HG03442 (cell line): ENCODE measurements around the gene ZNG1B.
"Not testable (repeated sequence)": the region's sequence is repeated elsewhere in the genome, so short reads cannot be mapped to it uniquely, and the experiment has no call there.

Source experiments
- ATAC-seq: cut with Tn5 transposase; IDR thresholded peaks from one replicate; pipeline ENCODE4 v1.9.1; 2021; ENCODE audit warnings: mild to moderate bottlenecking, moderate library complexity; ENCODE audit not compliant: unreplicated experiment

Gene ZNG1B

GRCh38 chr2:113503094-113504042 is 65.9 kb downstream of the ZNG1B start:
- peak; percentile 45 for ATAC-seq

GRCh38 chr2:113504081-113504480 is 66.6 kb downstream of the ZNG1B start:
- ATAC-seq: not testable (repeated sequence)

GRCh38 chr2:113507394-113508140 is 70.1 kb downstream of the ZNG1B start:
- not testable (repeated sequence) for ATAC-seq

- ATAC-seq: not testable (repeated sequence)
Measured at GRCh38 chr2:113508187-113508586, 70.7 kb downstream of the ZNG1B start.

- not testable (repeated sequence) for ATAC-seq
Measured at GRCh38 chr2:113510913-113511312, 73.4 kb downstream of the ZNG1B start.

GRCh38 chr2:113511859-113512258 is 74.4 kb downstream of the ZNG1B start:
- ATAC-seq: not testable (repeated sequence)

- not testable (repeated sequence) for ATAC-seq
Measured at GRCh38 chr2:113515457-113515856, 78.0 kb downstream of the ZNG1B start.

- ATAC-seq: not testable (repeated sequence)
Measured at GRCh38 chr2:113515995-113516394, 78.5 kb downstream of the ZNG1B start.

GRCh38 chr2:113517025-113517424 is 79.5 kb downstream of the ZNG1B start:
- ATAC-seq: not testable (repeated sequence)

GRCh38 chr2:113520837-113521236 is 83.3 kb downstream of the ZNG1B start:
- ATAC-seq: not testable (repeated sequence)

GRCh38 chr2:113521492-113521891 is 84.0 kb downstream of the ZNG1B start:
- ATAC-seq: not testable (repeated sequence)

GRCh38 chr2:113524986-113525385 is 87.5 kb downstream of the ZNG1B start:
- not testable (repeated sequence) for ATAC-seq

GRCh38 chr2:113527350-113528045 is 90.0 kb downstream of the ZNG1B start:
- peak; percentile 73 for ATAC-seq

GRCh38 chr2:113528126-113528525 is 90.6 kb downstream of the ZNG1B start:
- not testable (repeated sequence) for ATAC-seq

- ATAC-seq: not testable (repeated sequence)
Measured at GRCh38 chr2:113528904-113529303, 91.4 kb downstream of the ZNG1B start.

GRCh38 chr2:113532991-113533390 is 95.5 kb downstream of the ZNG1B start:
- not testable (repeated sequence) for ATAC-seq

- ATAC-seq: not testable (repeated sequence)
Measured at GRCh38 chr2:113536573-113536972, 99.1 kb downstream of the ZNG1B start.

GRCh38 chr2:113540834-113541203 is 103.3 kb downstream of the ZNG1B start:
- ATAC-seq: not testable (repeated sequence)

- not testable (repeated sequence) for ATAC-seq
Measured at GRCh38 chr2:113541204-113541975, 103.9 kb downstream of the ZNG1B start.

- ATAC-seq: not testable (repeated sequence)
Measured at GRCh38 chr2:113541976-113542485, 104.5 kb downstream of the ZNG1B start.
